Prostate gland (tissue), 2 donors: ENCODE results near the gene F5. TPM values are rescaled to one million over a fixed set of nuclear protein-coding genes. Genes with fewer than 3 reads are reported as not detected.

ENCODE experiments used
- DNase-seq: peaks from one replicate; pipeline ENCODE4 v3.0.0-alpha.2; 2019; ENCODE audit warnings: low spot score
- H3K27ac ChIP-seq, 2 donors: fragments of 200-600 bp; sonication (generic); 2 replicates each; pipeline ENCODE4 v1.5.1; 2017 to 2019
- H3K27me3 ChIP-seq: fragments of 200-600 bp; sonication (generic); replicated peaks from 2 replicates; pipeline ENCODE4 v1.5.1; 2019; ENCODE audit not compliant: insufficient read depth
- H3K36me3 ChIP-seq, 2 donors: fragments of 200-600 bp; sonication (generic); 1 replicate in 1 of 2; 2 replicates in 1 of 2; pipeline versions ENCODE4 v1.5.1 to v1.8.1; 2017 to 2019
- H3K4me1 ChIP-seq: fragments of 200-600 bp; sonication (generic); replicated peaks from 2 replicates; pipeline ENCODE4 v1.5.1; 2019
- H3K4me3 ChIP-seq, 2 donors: fragments of 200-600 bp; sonication (generic); 2 replicates each; pipeline ENCODE4 v1.5.1; 2017 to 2019
- H3K9me3 ChIP-seq: fragments of 200-600 bp; sonication (generic); 2 replicates; pipeline ENCODE4 v1.5.1; 2017
- CTCF ChIP-seq, 4 experiments: fragments of 200-600 bp in 2 of 4; fragments of 450-650 bp in 2 of 4; sonication (generic) in 2 of 4; IDR thresholded peaks; 1 replicate in 3 of 4; 2 replicates in 1 of 4; pipeline ENCODE4 v1.5.1; 2016 to 2019; ENCODE audit warnings: antibody characterized with exemption in 4 of 4, mild to moderate bottlenecking in 2 of 4, moderate library complexity in 2 of 4
- POLR2A ChIP-seq: fragments of 450-650 bp; IDR thresholded peaks from one replicate; pipeline ENCODE4 v1.6.1; 2016; ENCODE audit warnings: antibody characterized with exemption, mild to moderate bottlenecking
- POLR2AphosphoS5 ChIP-seq: sonication (generic); formaldehyde crosslinking; IDR thresholded peaks from one replicate; pipeline ENCODE4 v1.6.1; 2017; ENCODE audit warnings: antibody characterized with exemption
- WGBS: methylation state at CpG from one replicate; pipeline ENCODE4 v1.1.5; 2018; 5-methylcytosine and 5-hydroxymethylcytosine counted together
- intact Hi-C: fragments of 100-400 bp; cut with DNase I; formaldehyde crosslinking; loops from one replicate; pipeline ENCODE4 v1.14.2; 2022
- total RNA-seq, 2 donors: library from RNA; depleted of rRNA; stranded (reverse); fragments of >200 nt; gene quantifications; one replicate each; pipeline ENCODE4 v1.1.0, GENCODE V29; 2016

Gene F5
- total RNA-seq, 2 donors from 2014 or later = 1.1 to 8.4 TPM

DNA sequence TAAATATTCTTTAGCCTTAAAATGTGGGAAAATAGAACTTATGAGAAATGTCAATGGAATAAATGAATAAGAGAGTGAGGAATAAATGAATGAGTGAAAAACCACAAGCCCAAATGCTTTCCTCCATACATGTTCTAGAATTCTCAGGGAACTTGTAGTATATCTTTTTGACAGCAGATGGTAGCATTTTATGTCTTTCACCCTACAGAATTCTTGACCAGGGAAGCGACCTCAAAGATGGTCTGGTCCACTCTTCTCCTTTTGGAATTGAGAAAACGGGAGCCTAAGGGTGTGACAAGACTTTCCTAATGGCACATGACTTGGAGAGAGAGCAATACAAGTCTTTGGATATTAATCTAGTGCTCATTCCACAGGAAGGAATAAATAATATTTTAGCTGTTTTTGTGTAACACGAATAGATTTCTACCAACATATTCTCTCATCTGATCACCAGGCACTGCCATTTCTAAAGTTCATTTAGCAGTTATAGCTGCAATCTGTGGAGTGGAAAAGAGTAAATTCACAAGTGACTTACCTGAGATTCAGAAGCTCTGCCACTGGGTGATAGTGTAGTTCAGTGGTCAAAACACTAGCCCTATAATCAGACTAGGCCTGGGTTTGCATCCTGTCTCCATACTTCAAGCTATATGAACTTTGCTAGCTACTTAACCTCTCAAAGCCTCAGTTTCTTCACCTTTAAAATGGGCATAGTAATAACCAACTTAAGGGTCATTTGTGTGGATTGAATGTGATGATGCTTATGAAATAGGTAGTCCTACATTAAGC is 15.0 kb upstream of the F5 start:
- Histone ChIP-seq H3K4me1 (no peaks in the 10 kb centered on the region), H3K27ac (no peak overlapping the region), H3K9me3 (no peaks in the 10 kb centered on the region), H3K36me3 (no peaks in the 10 kb centered on the region), H3K4me3 (no peak overlapping the region), H3K27me3 (no peaks in the 10 kb centered on the region)
- intact Hi-C loops = no loop called here
- 38% methylated on average over 3 of the region's 3 CpGs for WGBS
- TF ChIP-seq POLR2A (no peak), CTCF (IDR thresholded peaks at IDR 0.05) (peak in 3 of 4 experiments; percentile 29 to 61 (median 52))
- DNase-seq = no peak

DNA sequence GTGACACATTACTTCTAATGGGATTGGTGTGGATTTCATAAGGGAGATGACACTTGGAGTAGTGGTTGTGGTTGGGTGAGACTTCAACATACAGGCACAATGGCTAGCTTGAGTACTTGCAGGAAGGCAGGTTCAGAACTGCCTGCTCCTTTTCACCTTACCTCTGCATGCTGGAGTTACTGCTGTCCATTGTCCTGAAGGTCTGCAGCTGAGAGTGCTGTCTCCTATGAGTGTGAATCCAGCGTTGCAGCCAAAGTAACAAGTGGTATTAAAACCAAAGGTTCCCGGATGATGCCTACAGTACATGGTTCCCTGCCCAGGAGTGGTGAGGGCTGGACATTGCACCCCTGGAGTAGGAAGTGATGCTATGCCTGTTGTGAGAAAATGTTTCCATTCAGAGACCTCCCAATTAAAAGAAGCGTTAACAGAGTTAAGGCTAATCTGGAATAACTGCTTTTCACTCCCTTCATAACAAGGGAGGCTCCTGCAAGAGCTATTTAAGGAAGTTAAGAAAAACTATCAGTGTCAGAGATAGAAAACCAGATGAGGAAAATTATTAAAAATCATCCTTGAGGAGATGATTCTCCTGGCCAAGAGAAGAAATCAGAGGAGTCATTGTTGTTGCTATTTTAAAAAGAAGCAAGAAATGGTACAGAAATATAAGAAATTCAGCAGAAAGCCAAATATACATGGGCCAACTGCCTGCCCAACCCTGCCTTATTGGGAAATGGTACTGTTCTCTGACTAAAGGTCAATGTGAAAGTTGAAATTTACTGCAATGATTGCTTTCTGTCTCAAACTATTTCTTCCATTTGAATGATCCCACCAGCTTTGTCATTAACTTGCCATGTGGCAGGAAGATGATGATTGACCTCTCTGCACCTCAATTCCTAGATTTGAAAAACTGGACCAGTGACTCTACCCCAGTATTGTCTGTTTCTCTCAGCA is 9.8 kb upstream of the F5 start:
- no peak for TF ChIP-seq CTCF (IDR thresholded peaks at IDR 0.05)
- TF ChIP-seq POLR2A = no peak
- TF ChIP-seq POLR2AphosphoS5 = no peak
- Histone ChIP-seq H3K27me3 (peaks cover 4% of the 10 kb centered on the region), H3K9me3 (no peaks in the 10 kb centered on the region), H3K4me3 (no peak overlapping the region), H3K27ac (no peak overlapping the region), H3K4me1 (no peaks in the 10 kb centered on the region), H3K36me3 (no peaks in the 10 kb centered on the region)
- intact Hi-C loops = no loop called here
- no peak for DNase-seq
- WGBS = 40% methylated on average over 3 of the region's 3 CpGs

DNA sequence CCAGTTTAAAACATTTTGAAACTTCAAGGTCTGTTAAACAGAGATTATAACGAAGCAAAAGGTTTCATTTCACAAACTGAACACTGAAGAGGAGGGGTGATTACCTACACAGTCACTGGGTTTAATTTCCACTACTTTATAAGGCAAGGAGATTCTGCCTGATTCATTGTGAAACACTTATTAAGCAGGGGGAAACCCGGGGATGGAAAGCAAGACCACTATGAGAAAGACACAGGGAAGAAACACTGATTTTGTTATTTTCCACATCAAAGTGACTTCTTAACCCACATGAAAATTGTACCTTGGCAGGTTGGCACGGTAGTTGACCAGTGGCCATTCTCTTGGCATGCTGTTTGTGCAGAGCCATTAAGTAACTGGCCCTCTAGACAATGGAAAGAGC is 8.1 kb upstream of the F5 start:
- no peaks in the 10 kb centered on the region for H3K36me3 ChIP-seq
- intact Hi-C loops = no loop called here
- no peak overlapping the region for H3K4me3 ChIP-seq
- TF ChIP-seq CTCF (IDR thresholded peaks at IDR 0.05) = no peak
- TF ChIP-seq POLR2A = no peak
- TF ChIP-seq POLR2AphosphoS5 = no peak
- no peaks in the 10 kb centered on the region for H3K4me1 ChIP-seq
- peaks cover 4% of the 10 kb centered on the region for H3K27me3 ChIP-seq
- no peak overlapping the region for H3K27ac ChIP-seq
- DNase-seq = no peak
- WGBS = 59% methylated on average over 3 of the region's 3 CpGs
- no peaks in the 10 kb centered on the region for H3K9me3 ChIP-seq

GRCh38 chr1:169590932-169591331 is 4.7 kb upstream of the F5 start:
- DNase-seq = no peak
- WGBS = 88% methylated on average over 5 of the region's 5 CpGs
- intact Hi-C loops = no loop called here
- Histone ChIP-seq H3K27ac (no peak overlapping the region), H3K4me3 (no peak overlapping the region), H3K4me1 (no peaks in the 10 kb centered on the region), H3K9me3 (no peaks in the 10 kb centered on the region), H3K36me3 (no peaks in the 10 kb centered on the region), H3K27me3 (peaks cover 4% of the 10 kb centered on the region)
- TF ChIP-seq POLR2AphosphoS5 (no peak), CTCF (IDR thresholded peaks at IDR 0.05) (no peak), POLR2A (no peak)
